ENCODE measurements around the gene VTI1A. TPM values are rescaled to one million over a fixed set of nuclear protein-coding genes. Genes with fewer than 3 reads are reported as not detected.
"Not testable (repeated sequence)": the region's sequence is repeated elsewhere in the genome, so short reads cannot be mapped to it uniquely, and the experiment has no call there.

Gene VTI1A
- total RNA-seq, 1 experiment from 2014 or later, result 30.5 TPM

- DNase-seq (ENCODE audit: low spot score), result no peak
Observed at GRCh38 chr10:112454910-112455779, 8.1 kb downstream of the VTI1A start.

DNA sequence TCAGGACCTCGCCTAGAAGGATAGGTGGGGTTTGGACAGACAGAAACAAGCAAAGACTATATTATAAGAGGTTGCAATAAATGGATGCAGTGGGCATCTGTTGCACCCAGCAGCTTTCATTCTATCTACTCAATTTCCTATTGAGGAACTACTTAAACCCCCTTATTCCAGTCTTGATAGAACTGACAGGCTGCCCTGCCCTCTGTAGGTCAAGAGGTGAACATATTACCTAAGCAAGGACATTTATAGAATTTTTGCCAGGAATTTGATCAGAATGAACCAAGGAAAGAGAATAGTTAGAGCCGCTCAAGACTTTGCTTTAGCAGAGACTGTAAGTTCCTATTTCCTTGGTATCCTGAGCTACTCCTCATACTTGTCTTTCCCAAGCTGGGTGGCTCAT, 9.5 kb downstream of the VTI1A start:
- no peak for DNase-seq (ENCODE audit: low spot score)

DNA sequence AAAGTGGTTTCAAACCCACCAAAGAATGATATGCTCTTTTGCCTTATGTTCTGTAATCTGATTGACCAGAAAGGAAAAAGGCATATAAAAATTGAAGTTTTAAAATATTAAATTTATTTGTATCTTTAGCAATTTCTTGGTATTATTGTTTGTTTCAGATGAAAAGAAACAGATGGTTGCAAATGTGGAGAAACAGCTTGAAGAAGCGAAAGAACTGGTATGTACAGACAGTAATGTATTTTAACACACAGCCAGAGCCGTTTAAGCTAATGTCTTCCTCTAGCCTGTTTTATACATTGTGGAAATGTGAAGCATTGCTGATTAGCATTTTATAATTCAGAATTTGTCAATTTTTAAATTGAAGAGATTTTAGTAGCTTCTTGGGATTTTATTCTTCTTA, 13.4 kb downstream of the VTI1A start:
- DNase-seq (ENCODE audit: low spot score), result no peak

- no peak for DNase-seq (ENCODE audit: low spot score)
Observed at GRCh38 chr10:112461029-112461887, 14.2 kb downstream of the VTI1A start.

GRCh38 chr10:112464074-112464473, 17.1 kb downstream of the VTI1A start:
- DNase-seq (ENCODE audit: low spot score), result not testable (repeated sequence)

DNA sequence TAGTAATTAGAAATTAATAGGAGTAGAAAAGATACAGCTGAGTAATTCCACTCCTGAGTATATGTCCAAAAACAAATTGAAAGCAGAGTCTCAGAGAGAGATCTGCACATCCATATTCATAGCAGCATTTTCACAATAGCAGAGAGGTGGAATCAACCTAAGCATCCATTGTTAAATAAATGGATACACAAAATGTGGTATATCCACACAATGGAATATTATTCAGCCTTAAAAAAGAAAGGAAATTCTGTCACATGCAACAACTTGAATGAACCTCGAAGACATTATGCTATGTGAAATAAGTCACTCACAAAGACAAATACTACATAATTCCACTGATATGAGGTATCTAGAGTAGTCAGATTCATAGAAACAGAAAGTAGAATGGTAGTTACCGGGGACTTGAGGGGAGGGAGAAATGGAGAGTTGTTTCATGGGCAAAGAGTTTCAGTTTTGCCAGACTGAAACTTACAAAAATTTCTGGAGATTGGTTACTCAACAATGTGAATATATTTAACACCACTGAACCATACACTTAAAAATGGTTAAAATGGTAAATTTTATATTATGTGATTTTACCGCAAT, 18.4 kb downstream of the VTI1A start:
- no peak for DNase-seq (ENCODE audit: low spot score)

- DNase-seq (ENCODE audit: low spot score), result no peak
Observed at GRCh38 chr10:112466802-112467201, 19.8 kb downstream of the VTI1A start.

GRCh38 chr10:112467541-112468075, 20.6 kb downstream of the VTI1A start:
- DNase-seq (ENCODE audit: low spot score), result peak; percentile 8

GRCh38 chr10:112471878-112472487, 25.0 kb downstream of the VTI1A start:
- peak; percentile 67 for DNase-seq (ENCODE audit: low spot score)

GRCh38 chr10:112475575-112476218, 28.7 kb downstream of the VTI1A start:
- peak; percentile 56 for DNase-seq (ENCODE audit: low spot score)

DNA sequence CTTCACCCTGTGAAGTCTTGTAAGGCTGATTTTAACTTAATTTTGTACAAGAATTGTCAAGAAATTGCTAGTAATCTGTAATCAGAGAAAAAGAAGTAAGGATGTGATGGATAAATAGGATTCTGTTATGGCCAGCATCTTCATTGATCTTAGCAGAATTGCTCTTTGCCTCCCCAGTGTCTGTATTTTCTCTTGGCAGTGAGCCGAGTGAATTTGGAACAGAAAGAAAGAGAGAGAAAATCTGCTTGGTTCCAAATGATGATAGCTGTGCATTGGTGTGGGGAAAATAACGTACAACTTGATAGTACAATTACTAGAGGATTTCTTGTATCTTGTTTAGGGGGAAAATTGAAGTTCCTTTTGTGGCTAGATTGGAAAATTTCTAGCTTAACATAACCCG, 34.6 kb downstream of the VTI1A start:
- no peak for DNase-seq (ENCODE audit: low spot score)

- no peak for DNase-seq (ENCODE audit: low spot score)
Observed at GRCh38 chr10:112484399-112484798, 37.4 kb downstream of the VTI1A start.

DNA sequence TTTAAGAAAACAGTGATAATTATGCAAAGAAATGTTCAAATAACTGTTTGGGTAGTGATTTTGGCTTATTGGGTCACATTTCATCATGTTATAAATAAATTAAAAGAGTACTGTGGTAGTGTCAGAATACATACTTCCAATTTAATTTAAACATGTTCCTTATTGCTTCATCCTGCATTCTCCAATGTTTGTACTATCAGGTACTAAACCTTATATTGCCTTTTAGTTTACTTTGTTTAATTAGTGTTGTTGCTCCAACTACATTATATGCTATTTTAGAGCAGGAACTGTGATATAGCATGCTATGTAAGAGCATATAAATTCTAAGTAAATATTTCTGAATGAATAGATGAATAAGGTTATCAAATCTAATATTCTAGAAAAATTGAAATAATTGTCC, 40.9 kb downstream of the VTI1A start:
- DNase-seq (ENCODE audit: low spot score), result no peak

DNA sequence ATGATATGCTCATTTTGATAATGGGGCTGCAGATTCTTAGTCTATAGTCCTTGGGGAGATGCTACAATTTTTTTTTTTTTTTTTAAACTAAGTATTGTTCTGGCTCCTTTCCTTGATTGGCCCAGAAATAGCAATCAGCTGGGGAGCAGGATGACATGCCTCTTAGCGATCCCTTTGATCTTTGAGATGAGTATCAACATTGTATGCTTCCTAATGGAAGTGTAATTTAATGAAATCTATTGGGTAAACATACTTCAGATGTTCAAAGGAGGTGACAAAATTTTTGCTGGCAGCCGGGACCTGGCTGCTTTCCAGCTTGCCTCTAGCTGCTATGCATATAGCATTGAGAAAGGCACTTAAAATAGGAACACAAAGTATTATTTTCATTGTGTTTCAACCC, 43.5 kb downstream of the VTI1A start:
- DNase-seq (ENCODE audit: low spot score), result peak; percentile 68

- peak; percentile 30 for DNase-seq (ENCODE audit: low spot score)
Observed at GRCh38 chr10:112491144-112491543, 44.1 kb downstream of the VTI1A start.

DNA sequence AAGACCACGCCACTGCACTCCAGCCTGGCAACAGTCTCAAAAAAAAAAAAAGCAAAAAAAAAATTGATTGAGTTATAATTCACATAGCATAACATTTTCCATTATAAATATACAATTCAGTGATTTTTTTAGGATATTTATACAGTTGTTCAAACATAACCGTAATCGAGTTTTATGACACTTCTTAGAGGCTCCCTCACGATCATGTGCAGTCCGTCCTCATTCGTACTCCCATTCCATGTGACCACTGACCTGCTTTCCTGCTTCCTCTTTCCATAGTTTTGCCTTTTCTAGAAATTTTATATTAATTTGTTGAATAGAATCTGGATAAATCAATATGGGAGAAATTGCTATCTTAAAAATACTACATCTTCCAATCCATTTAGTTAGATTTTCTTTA, 45.7 kb downstream of the VTI1A start:
- DNase-seq (ENCODE audit: low spot score), result no peak

- no peak for DNase-seq (ENCODE audit: low spot score)
Observed at GRCh38 chr10:112497347-112497950, 50.4 kb downstream of the VTI1A start.

GRCh38 chr10:112498806-112499205, 51.8 kb downstream of the VTI1A start:
- DNase-seq (ENCODE audit: low spot score), result no peak

DNA sequence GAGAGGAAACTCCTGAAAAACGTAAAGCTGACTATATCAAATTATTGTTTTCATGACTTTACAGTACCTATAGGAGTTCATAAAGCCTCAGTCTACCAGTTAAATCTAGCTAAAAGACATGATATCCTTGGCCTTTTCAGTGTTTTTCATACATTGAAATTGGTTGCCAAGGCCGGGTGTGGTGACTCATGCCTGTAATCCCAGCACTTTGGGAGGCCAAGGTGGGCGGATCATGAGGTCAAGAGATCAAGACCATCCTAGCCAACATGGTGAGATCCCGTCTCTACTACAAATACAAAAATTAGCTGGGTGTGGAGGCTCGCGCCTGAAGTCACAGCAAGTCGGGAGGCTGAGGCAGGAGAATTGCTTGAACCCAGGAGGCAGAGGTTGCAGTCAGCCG, 53.0 kb downstream of the VTI1A start:
- not testable (repeated sequence) for DNase-seq (ENCODE audit: low spot score)

DNA sequence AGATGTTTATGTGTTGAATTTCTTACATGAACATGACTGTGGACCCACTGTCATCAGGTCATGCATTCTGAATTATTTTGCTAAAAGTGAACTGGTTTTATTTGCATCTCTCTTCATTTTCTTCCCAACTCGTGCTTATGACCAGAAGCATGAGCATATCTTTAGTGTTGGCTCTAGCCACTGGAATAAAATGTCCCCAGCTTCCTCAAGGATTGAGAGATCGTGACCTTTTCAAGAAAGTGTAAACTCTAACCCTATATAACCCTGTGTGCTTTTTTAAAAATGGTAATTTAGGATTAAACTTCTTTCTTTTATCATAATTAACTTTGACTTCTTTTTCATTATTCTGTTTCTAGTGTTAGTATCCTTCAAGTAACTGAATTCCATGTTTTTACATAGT, 55.5 kb downstream of the VTI1A start:
- no peak for DNase-seq (ENCODE audit: low spot score)

DNA sequence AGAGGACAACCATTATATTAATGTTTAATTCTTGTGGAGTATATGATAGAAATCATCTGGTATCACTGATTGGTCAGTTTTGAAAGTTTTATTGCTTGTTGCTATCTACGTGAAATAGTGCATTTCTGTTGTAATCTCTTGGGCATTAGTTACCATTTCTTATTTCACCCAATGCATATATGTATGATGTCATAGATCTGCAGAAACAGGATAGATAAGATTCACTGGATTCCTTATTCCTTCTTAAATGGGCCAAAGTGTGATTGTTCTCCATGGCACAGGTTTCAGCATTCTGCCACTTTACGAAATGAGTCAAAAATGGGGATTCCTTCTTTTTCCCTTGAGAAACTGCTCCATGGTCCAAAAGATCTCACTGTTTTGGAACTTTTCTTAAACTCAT, 56.6 kb downstream of the VTI1A start:
- no peak for DNase-seq (ENCODE audit: low spot score)
